ENCODE measurements around the gene SHMT1. TPM values are rescaled to one million over a fixed set of nuclear protein-coding genes. Genes with fewer than 3 reads are reported as not detected.
A peak's percentile ranks its signal among the peaks of the same experiment; 100 is the strongest.
"Not testable (repeated sequence)": the region's sequence is repeated elsewhere in the genome, so short reads cannot be mapped to it uniquely, and the experiment has no call there.

Gene SHMT1
- total RNA-seq, 3 donors from 2014 or later (not counting 1 experiment from before 2014, with no cell fraction given): 8.8 to 19.2 (median 17.3) TPM

- H3K4me3 Mint-ChIP-seq; H3K27me3 ChIP-seq (ENCODE audit: control insufficient read depth, insufficient read depth, low read length); H3K36me3 ChIP-seq (ENCODE audit: control insufficient read depth, insufficient read depth, low read length); H3K4me3 ChIP-seq (ENCODE audit: low read length); H3K27me3 Mint-ChIP-seq (ENCODE audit: low read depth in 2 of 2); H3K27ac Mint-ChIP-seq; H3K4me1 ChIP-seq (ENCODE audit: control insufficient read depth, insufficient read depth, low read length); H3K4me1 Mint-ChIP-seq; H3K9me3 Mint-ChIP-seq; ATAC-seq; H3K9me3 ChIP-seq (ENCODE audit: control insufficient read depth, insufficient read depth, low read length); H3K36me3 Mint-ChIP-seq; H3K27ac ChIP-seq (ENCODE audit: low read length); intact Hi-C loops (cut with micrococcal nuclease); DNase-seq: not testable (repeated sequence)
- WGBS (ENCODE audit: insufficient coverage): 22% methylated on average over 3 of the region's 5 CpGs
Measured at GRCh38 chr17:18403166-18403565, 39.8 kb upstream of the SHMT1 start.

DNA sequence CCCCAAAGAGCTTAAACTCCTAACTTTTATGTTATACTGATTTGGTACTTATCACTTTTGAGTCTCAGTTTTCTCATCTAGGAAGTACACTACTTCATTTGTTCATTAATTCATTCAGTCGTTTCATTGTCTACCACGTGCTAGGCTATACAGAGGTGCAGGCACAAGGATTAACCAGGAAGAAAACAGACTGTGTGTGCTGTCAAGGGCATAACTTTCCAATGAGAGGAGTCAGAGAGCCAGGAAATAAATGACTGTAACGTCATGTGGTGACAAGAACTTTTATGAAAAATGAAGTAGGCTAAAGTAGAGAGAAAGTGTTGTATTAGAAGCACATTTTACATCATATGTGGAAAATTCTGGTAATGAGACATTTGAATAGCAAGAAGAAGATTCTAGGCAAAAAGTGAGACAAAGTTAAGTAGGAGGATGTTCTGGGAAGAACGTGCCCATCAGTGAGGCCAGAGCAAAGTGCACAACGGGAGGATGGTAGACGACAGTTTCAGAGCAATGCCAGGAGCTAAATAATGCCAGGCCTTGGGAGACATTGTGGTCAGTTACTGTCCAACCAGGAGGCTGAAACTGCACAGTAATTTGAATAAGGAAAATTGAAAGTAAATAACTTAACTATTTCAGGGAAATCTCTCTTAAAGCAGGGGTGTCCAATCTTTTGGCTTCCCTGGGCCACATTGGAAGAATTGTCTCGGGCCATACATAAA is 38.7 kb upstream of the SHMT1 start:
- DNase-seq; H3K27me3 Mint-ChIP-seq (ENCODE audit: low read depth in 2 of 2); H3K36me3 ChIP-seq (ENCODE audit: control insufficient read depth, insufficient read depth, low read length); H3K9me3 ChIP-seq (ENCODE audit: control insufficient read depth, insufficient read depth, low read length); H3K36me3 Mint-ChIP-seq; H3K4me1 Mint-ChIP-seq; H3K9me3 Mint-ChIP-seq; H3K27me3 ChIP-seq (ENCODE audit: control insufficient read depth, insufficient read depth, low read length); H3K4me3 ChIP-seq (ENCODE audit: low read length); H3K4me1 ChIP-seq (ENCODE audit: control insufficient read depth, insufficient read depth, low read length); intact Hi-C loops (cut with micrococcal nuclease); H3K27ac ChIP-seq (ENCODE audit: low read length); ATAC-seq; H3K4me3 Mint-ChIP-seq; H3K27ac Mint-ChIP-seq: not testable (repeated sequence)
- WGBS (ENCODE audit: insufficient coverage): 78% methylated on average over 3 of the region's 7 CpGs

DNA sequence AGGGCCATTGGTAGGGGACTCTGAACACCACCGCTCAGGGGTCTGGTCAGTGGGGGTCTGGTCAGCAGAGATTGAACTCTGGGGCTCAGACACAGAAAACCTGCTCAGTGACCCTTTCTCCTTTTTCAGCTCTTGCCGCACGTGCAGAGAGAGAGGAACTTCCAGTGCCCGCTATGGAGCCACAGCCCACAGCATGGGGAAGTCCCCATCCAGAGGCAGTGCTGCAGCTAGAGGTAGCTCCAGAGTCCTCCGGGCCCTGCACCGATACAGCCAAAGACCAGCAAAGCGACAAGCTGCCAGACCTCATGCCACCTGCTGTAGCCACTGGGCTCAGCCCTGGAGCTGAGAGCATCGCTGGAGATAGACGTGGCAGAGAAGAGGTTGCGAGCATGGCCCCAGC is 25.4 kb upstream of the SHMT1 start:
- H3K36me3 Mint-ChIP-seq; H3K9me3 ChIP-seq (ENCODE audit: control insufficient read depth, insufficient read depth, low read length); H3K27me3 Mint-ChIP-seq (ENCODE audit: low read depth in 2 of 2); H3K4me1 Mint-ChIP-seq; H3K4me1 ChIP-seq (ENCODE audit: control insufficient read depth, insufficient read depth, low read length); H3K27me3 ChIP-seq (ENCODE audit: control insufficient read depth, insufficient read depth, low read length); H3K27ac Mint-ChIP-seq; H3K27ac ChIP-seq (ENCODE audit: low read length); H3K4me3 ChIP-seq (ENCODE audit: low read length); DNase-seq; H3K9me3 Mint-ChIP-seq; H3K4me3 Mint-ChIP-seq; intact Hi-C loops (cut with micrococcal nuclease); H3K36me3 ChIP-seq (ENCODE audit: control insufficient read depth, insufficient read depth, low read length): not testable (repeated sequence)
- WGBS (ENCODE audit: insufficient coverage): 80% methylated on average over 1 of the region's 10 CpGs
- peak in 1 of 3 donors; percentile 70 for ATAC-seq

DNA sequence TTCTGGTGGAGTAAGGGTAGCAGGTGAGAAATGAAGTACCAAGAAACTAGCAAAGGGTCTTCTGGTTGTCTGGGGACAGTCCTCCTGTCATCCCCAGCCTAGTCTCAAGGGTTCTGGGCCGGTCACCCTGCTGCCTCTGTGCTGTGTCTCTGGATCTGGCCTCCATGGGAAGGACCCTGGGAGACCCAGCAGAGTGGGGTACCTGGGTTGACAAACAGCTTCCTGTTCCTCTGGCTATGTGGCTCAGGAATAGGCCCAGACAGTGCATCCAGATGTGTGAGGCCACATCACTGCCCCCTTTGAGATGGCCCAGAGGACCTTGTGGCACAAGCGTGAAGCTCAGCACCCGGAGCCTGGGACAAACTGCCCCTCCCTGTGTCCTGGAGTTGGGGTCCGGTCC is 24.9 kb upstream of the SHMT1 start:
- H3K4me3 Mint-ChIP-seq; H3K27ac ChIP-seq (ENCODE audit: low read length): not testable (repeated sequence)
- 86% methylated on average over 4 of the region's 4 CpGs for WGBS (ENCODE audit: insufficient coverage)

GRCh38 chr17:18387583-18387982 is 24.2 kb upstream of the SHMT1 start:
- H3K27me3 Mint-ChIP-seq (ENCODE audit: low read depth in 2 of 2); H3K9me3 Mint-ChIP-seq; ATAC-seq; H3K4me3 Mint-ChIP-seq; H3K4me1 ChIP-seq (ENCODE audit: control insufficient read depth, insufficient read depth, low read length); intact Hi-C loops (cut with micrococcal nuclease); H3K9me3 ChIP-seq (ENCODE audit: control insufficient read depth, insufficient read depth, low read length); H3K27me3 ChIP-seq (ENCODE audit: control insufficient read depth, insufficient read depth, low read length); H3K27ac Mint-ChIP-seq; H3K4me3 ChIP-seq (ENCODE audit: low read length); H3K36me3 Mint-ChIP-seq; H3K36me3 ChIP-seq (ENCODE audit: control insufficient read depth, insufficient read depth, low read length); H3K27ac ChIP-seq (ENCODE audit: low read length); DNase-seq; H3K4me1 Mint-ChIP-seq: not testable (repeated sequence)
- 88% methylated on average over 5 of the region's 5 CpGs for WGBS (ENCODE audit: insufficient coverage)

More for the DNA sequence above, 24.9 kb upstream of the SHMT1 start:
- H3K4me1 Mint-ChIP-seq; H3K4me3 ChIP-seq (ENCODE audit: low read length); H3K36me3 ChIP-seq (ENCODE audit: control insufficient read depth, insufficient read depth, low read length); H3K27ac Mint-ChIP-seq; H3K9me3 Mint-ChIP-seq; H3K9me3 ChIP-seq (ENCODE audit: control insufficient read depth, insufficient read depth, low read length); H3K4me1 ChIP-seq (ENCODE audit: control insufficient read depth, insufficient read depth, low read length); H3K27me3 ChIP-seq (ENCODE audit: control insufficient read depth, insufficient read depth, low read length); H3K27me3 Mint-ChIP-seq (ENCODE audit: low read depth in 2 of 2); intact Hi-C loops (cut with micrococcal nuclease); H3K36me3 Mint-ChIP-seq; DNase-seq; ATAC-seq: not testable (repeated sequence)

- H3K27ac Mint-ChIP-seq; H3K4me3 ChIP-seq (ENCODE audit: low read length); H3K36me3 ChIP-seq (ENCODE audit: control insufficient read depth, insufficient read depth, low read length); H3K27me3 ChIP-seq (ENCODE audit: control insufficient read depth, insufficient read depth, low read length); H3K4me1 Mint-ChIP-seq; H3K27ac ChIP-seq (ENCODE audit: low read length); H3K4me3 Mint-ChIP-seq; H3K9me3 ChIP-seq (ENCODE audit: control insufficient read depth, insufficient read depth, low read length); DNase-seq; H3K4me1 ChIP-seq (ENCODE audit: control insufficient read depth, insufficient read depth, low read length); intact Hi-C loops (cut with micrococcal nuclease); H3K36me3 Mint-ChIP-seq; H3K9me3 Mint-ChIP-seq; ATAC-seq: not testable (repeated sequence)
- WGBS (ENCODE audit: insufficient coverage): 90% methylated on average over 5 of the region's 7 CpGs
- H3K27me3 Mint-ChIP-seq (ENCODE audit: low read depth in 2 of 2): peaks cover 11 to 12% of the 10 kb centered on the region in 2 donors
Measured at GRCh38 chr17:18384271-18384670, 20.9 kb upstream of the SHMT1 start.

DNA sequence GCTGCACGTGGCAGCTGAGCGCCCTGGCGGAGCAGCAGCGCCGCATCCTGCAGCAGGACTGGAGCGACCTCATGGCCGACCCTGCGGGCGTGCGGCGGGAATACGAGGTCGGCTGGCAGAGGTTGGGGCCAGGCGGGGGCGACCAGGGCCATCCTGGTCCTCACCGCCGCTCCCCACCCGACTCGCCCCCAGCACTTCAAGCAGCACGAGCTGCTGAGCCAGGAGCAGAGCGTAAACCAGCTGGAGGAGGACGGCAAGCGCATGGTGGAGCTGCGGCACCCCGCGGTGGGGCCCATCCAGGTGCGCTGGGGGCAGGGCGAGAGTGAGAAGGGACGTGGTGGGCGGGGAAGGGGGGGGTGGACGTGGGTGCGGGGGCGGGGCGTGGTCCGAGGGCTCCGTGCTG is 19.7 kb upstream of the SHMT1 start:
- H3K4me3 ChIP-seq (ENCODE audit: low read length); H3K27ac Mint-ChIP-seq; H3K9me3 ChIP-seq (ENCODE audit: control insufficient read depth, insufficient read depth, low read length); intact Hi-C loops (cut with micrococcal nuclease); H3K27ac ChIP-seq (ENCODE audit: low read length); H3K4me1 Mint-ChIP-seq; H3K4me3 Mint-ChIP-seq; H3K4me1 ChIP-seq (ENCODE audit: control insufficient read depth, insufficient read depth, low read length); H3K36me3 Mint-ChIP-seq; H3K27me3 ChIP-seq (ENCODE audit: control insufficient read depth, insufficient read depth, low read length); H3K9me3 Mint-ChIP-seq; H3K36me3 ChIP-seq (ENCODE audit: control insufficient read depth, insufficient read depth, low read length): not testable (repeated sequence)
- ATAC-seq (peak in 1 of 3 donors; percentile 74), DNase-seq (peak in 1 of 2 donors; percentile 55)
- H3K27me3 Mint-ChIP-seq (ENCODE audit: low read depth in 2 of 2): peaks cover 11 to 12% of the 10 kb centered on the region in 2 donors
- 20% methylated on average over 36 of the region's 36 CpGs for WGBS (ENCODE audit: insufficient coverage)
